ENCODE results near the gene ITGBL1.

DNA sequence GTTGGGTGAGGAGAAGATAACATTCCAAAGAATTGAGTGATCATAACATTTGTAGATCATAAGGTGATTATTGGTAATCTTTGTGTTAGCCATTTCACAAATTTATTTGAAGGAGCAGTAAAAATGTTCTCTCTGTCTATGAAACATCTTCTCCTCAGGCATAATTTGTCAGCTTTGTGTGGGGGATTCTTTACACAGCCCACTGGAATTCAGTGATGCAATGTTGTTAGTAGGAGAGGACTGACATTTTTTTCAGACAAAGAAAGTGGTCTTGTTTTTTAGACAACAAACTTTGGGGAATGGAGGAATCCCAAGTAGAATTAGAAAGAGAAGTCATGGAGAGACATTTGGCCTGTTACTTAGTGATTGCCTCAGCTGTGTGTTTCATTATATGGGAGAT, 100.3 kb downstream of the ITGBL1 start:
- TF ChIP-seq CTCF (IDR thresholded peaks at IDR 0.05), result no peak
- no peak for TF ChIP-seq POLR2A (IDR thresholded peaks at IDR 0.05)
